ENCODE data around the gene EPB41L2.

EPB41L2 gene

GRCh38 chr6:130858498-130859160 is 204.4 kb downstream of the EPB41L2 start:
- TF ChIP-seq CTCF (IDR thresholded peaks at IDR 0.05; ENCODE audit: low read depth, low read length), result no peak
- in situ Hi-C loops (cut with HindIII; ENCODE audit: low sequenced_read_pairs), result no loop called here
- DNase-seq (ENCODE audit: low read depth, low spot score), result no peak
- H3K4me3 ChIP-seq (ENCODE audit: low read depth, low read length), result no peak overlapping the region

GRCh38 chr6:130858054-130858453 is 205.0 kb downstream of the EPB41L2 start:
- in situ Hi-C loops (cut with HindIII; ENCODE audit: low sequenced_read_pairs), result no loop called here
- TF ChIP-seq CTCF (IDR thresholded peaks at IDR 0.05; ENCODE audit: low read depth, low read length), result no peak
- no peak overlapping the region for H3K4me3 ChIP-seq (ENCODE audit: low read depth, low read length)
- DNase-seq (ENCODE audit: low read depth, low spot score), result no peak

GRCh38 chr6:130853555-130854183 is 209.4 kb downstream of the EPB41L2 start:
- DNase-seq (ENCODE audit: low read depth, low spot score), result peak; percentile 45
- H3K4me3 ChIP-seq (ENCODE audit: low read depth, low read length), result no peak overlapping the region
- in situ Hi-C loops (cut with HindIII; ENCODE audit: low sequenced_read_pairs), result no loop called here
- TF ChIP-seq CTCF (IDR thresholded peaks at IDR 0.05; ENCODE audit: low read depth, low read length), result no peak

GRCh38 chr6:130852844-130853554 is 210.0 kb downstream of the EPB41L2 start:
- in situ Hi-C loops (cut with HindIII; ENCODE audit: low sequenced_read_pairs), result no loop called here
- no peak for DNase-seq (ENCODE audit: low read depth, low spot score)
- no peak for TF ChIP-seq CTCF (IDR thresholded peaks at IDR 0.05; ENCODE audit: low read depth, low read length)
- H3K4me3 ChIP-seq (ENCODE audit: low read depth, low read length), result no peak overlapping the region

- no peak for TF ChIP-seq CTCF (IDR thresholded peaks at IDR 0.05; ENCODE audit: low read depth, low read length)
- no peak for DNase-seq (ENCODE audit: low read depth, low spot score)
- no peak overlapping the region for H3K4me3 ChIP-seq (ENCODE audit: low read depth, low read length)
- in situ Hi-C loops (cut with HindIII; ENCODE audit: low sequenced_read_pairs), result no loop called here
These were observed 212.0 kb downstream of the EPB41L2 start for GRCh38 chr6:130851026-130851425.

GRCh38 chr6:130849594-130849993 is 213.5 kb downstream of the EPB41L2 start:
- TF ChIP-seq CTCF (IDR thresholded peaks at IDR 0.05; ENCODE audit: low read depth, low read length), result no peak
- in situ Hi-C loops (cut with HindIII; ENCODE audit: low sequenced_read_pairs), result no loop called here
- H3K4me3 ChIP-seq (ENCODE audit: low read depth, low read length), result no peak overlapping the region
- DNase-seq (ENCODE audit: low read depth, low spot score), result no peak
